Activated effector memory CD4-positive, alpha-beta T cell treated with Interleukin-2 at 50 U/mL for 16 hours (primary cell): ENCODE results near the gene ABLIM1.

Source experiments
- DNase-seq: peaks from one replicate; pipeline ENCODE4 v3.0.0-alpha.2; 2020

The ABLIM1 gene

DNA sequence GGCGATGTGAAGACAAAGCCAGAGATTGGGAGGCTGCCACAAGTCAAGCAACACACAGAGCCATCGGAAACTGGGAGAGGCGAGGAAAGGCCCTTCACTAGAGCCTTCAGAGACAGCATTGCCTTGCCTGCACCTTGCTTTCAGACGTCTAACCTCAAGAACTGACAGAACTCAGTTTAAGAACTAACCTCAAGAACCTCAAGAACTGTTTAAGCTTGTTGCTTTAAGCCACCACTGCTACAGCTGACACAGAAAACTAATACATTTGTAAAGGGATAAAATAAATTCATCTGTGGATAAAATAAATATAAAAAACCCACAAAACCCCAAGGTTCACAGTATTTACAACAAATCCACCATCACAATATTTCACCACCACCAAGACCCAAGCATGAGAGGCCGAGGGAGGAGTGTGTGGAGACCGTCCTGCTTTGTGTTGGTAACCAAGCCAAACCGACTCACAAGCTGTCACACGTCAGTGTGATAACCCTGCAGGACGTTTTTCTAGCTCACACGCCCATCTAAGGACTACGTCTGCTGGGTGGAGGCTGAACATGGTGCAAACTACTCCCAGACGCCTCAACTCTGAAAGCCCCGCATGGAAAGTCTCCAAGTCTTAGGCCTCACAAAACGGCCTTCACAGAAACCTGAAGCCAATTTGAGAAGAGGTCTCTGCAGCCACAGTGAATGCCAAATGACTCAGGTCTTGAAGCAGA lies 116.8 kb downstream of the ABLIM1 start:
- peak; percentile 56 for DNase-seq

- no peak for DNase-seq
Measured at GRCh38 chr10:114540236-114540635, 117.8 kb downstream of the ABLIM1 start.

DNA sequence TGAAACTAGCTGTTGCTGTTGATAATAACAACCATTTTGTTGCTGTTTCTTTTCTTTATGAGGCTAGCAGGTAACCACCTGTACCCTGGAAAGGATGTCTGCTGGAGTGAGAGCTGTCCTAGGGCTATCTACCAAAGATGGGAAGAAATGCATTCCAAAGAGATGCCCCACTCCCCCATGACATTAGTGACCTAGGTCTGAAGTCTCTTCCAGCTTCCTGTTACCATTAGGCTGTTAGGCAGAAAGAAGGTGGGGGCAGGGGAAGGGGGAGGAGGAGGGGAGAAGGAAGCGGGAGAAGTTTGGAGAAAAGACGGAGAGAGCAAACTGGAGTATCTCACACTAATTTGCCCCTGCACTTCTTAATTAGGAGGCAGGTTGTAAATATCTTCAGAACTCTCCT lies 118.5 kb downstream of the ABLIM1 start:
- DNase-seq: no peak

DNA sequence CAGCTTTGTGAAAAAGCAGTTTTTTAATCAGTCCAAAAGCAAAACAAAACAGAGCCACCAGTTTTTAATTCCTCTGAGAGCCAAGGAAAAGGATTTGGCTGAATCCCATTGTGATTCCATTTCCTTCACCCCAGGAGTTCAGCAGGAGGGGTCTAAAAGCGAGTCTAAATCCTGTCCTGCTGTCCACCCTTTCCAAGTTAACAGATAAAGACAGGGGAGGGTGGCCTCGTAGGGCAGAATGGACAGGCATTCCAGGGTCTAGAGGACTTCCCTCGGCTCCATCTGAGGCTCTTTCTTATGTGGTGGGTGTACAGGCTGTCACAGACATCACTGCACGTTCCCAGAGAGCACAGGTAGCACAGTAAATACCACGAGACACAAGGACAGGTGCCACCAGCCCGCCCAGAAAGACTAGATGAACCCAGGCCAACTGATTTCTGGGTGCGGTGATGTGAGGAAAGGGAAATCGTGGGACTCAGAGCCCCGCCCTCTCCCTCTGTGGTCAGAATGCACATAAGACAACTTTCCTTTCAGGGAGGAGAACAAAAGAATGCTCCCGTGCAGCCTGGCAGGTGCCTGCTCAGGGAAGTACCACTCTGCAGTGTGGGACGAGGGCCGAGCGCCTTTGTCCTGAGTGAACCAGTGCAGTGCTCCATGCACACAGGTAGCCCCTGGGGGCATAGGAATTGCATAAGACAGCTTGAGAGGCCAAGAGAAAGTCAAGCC lies 119.7 kb downstream of the ABLIM1 start:
- DNase-seq: peak; percentile 49

- DNase-seq: no peak
Measured at GRCh38 chr10:114537736-114538135, 120.3 kb downstream of the ABLIM1 start.

- DNase-seq: no peak
Measured at GRCh38 chr10:114534571-114534981, 123.5 kb downstream of the ABLIM1 start.

DNA sequence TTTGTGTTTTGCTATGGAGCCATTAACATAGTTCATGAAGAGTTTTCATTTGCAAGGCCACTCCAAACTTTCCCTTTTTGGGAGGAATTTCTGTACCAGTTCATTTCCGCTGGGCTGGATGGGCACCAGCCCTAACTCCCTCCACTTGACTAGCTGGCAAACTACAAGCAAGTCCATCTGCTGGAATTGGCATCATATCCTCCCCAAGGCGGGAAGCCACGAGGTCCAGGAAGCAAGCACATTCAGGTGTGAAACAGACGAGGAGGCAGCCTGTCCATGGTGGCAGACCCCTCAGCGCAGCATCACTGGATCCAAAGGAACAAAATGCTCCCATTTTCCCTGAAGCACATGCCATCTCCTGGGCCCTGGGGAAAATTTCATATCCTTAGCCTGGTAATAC lies 125.8 kb downstream of the ABLIM1 start:
- DNase-seq: no peak

DNA sequence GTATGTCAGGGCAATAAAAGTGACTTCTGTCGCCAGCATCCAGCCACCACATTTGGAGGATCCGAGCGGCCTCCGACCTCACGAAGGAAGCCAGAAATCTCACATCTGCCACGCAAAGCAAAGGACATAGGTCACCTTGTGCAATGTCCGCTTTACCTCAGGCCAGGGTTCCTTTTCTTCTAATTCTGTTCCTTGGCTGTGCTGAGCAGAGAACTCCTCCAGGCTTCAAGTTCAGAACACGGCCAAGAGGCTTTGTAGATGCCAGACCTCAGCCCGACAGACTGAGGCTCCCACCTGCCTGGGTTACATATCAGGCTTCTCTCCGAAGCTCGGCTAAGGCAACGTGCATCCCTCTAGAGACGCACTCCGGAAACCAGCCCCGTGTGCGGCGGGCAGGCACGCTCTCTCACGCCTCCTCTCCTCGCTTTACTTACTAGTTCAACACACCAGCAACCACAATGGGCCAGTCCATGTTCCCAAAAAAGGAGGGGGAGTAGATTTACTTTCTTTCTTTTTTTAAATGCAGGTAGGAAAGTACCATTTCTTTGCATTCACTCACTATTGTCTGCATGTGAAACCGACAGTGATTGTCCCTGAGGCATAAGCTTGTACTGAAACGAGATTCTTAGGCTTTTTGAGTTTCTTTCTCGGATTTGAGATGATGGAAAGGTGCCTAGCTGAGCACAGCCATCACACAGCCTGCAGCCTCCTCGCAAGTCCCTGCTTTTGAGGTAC lies 131.4 kb downstream of the ABLIM1 start:
- DNase-seq: peak; percentile 84

GRCh38 chr10:114526126-114526503 lies 132.0 kb downstream of the ABLIM1 start:
- DNase-seq: no peak

DNA sequence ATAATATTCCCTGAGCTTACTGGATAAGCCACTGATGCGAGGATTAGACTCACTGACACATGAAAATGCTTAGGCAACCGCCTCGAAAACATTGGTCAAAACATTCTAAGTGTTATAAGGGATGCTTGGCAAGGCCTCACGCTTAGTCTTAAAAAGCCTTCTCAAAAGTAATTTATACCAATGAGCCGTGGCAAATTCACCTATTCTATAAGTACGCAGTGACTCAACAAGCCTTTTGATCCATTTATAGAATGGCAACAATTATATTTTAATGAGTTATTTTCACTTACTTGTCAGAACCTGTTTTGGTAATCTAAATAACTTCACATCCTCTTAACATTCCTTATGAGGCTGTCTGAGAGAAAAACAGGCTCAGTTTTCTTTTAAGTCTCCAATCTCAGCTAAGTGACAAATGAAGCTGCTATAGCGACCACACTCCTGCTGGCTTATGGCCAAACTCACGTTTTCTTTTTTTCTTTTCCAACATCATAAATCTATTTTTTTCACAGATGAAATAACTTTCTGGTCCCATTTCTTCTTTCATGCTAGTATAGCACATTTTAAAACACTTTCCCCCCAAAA lies 132.6 kb downstream of the ABLIM1 start:
- DNase-seq: no peak

DNA sequence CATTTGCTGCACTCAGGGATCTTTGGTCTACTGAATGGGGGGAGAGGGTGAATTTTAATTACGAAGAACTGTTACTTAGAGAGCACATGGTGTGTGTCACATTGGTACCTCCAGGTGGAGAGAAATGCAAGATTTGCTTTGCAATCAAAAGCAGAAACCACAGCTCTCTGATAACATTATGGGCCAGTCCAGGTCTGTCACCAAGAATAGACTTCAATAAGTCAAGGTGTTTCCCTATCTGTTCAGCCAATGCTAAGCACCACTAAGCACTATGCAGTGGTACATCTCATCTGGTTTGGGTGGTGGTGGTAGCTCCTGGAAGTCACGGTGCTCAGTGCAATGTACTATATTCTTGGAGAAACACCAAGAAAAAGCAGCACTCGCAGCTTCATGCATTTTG lies 134.2 kb downstream of the ABLIM1 start:
- DNase-seq: no peak

GRCh38 chr10:114521255-114521654 lies 136.8 kb downstream of the ABLIM1 start:
- DNase-seq: no peak

DNA sequence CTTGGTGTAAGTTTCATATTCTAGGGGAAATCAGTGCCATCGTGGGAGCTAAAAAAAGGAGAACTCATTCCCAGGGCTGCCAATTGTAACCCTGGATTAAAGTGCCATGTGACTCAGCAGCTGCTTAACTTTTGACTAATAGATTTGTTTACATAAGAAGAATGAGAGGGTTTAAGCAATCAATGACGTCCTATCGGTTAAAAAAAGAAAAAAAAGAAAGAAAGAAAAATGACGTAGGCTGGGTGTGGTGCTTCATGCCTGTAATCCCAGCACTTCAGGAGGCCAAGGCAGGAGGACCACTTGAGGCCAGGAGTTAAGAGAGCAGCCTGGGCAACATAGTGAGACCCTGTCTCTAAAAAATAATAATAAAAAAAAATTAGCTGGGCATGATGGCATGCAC lies 137.6 kb downstream of the ABLIM1 start:
- no peak for DNase-seq

GRCh38 chr10:114519756-114520293 lies 138.2 kb downstream of the ABLIM1 start:
- no peak for DNase-seq

- DNase-seq: no peak
Measured at GRCh38 chr10:114519306-114519669, 138.8 kb downstream of the ABLIM1 start.

DNA sequence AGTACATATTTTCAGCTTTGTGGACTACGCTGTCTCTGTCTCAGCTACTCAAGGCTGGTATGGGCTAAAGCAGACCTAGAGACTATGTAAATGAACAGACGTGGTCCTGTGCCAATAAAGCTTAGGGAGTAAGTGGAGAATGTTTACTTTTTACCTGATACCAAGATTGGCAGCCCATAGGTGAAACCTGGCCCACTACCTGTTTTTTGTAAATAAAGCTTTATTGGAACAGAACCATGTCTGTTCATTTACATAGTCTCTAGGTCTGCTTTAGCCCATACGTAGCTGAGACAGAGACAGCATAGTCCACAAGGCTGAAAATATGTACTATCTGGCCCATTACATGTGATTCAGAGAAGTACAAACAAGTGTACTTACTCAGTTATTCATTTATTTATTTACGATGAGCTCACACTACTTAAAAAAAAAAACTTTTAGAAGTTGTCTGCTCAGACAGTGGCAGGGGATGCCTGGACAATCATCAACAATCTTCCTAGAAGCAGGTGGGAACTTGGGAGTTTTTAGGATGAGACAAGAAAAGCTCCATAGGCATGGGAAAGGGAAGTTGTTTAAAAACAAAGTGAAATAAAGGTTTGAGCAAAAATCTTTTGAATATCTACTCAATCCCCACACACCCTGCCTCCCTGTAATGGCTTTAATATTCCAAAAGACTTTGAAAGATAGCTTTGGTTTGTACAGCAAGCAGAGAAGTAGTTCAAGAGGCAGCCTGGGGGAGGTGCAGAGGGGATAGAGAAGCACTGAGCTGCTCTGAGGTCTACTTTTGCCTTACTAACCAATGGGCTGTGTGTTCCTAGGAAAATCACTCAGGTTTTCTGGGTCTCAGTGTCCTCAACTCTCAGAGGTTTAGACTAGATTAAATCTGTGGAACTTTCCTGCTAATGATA lies 139.4 kb downstream of the ABLIM1 start:
- no peak for DNase-seq

- no peak for DNase-seq
Measured at GRCh38 chr10:114517368-114518250, 140.5 kb downstream of the ABLIM1 start.

- DNase-seq: no peak
Measured at GRCh38 chr10:114516356-114516755, 141.7 kb downstream of the ABLIM1 start.

DNA sequence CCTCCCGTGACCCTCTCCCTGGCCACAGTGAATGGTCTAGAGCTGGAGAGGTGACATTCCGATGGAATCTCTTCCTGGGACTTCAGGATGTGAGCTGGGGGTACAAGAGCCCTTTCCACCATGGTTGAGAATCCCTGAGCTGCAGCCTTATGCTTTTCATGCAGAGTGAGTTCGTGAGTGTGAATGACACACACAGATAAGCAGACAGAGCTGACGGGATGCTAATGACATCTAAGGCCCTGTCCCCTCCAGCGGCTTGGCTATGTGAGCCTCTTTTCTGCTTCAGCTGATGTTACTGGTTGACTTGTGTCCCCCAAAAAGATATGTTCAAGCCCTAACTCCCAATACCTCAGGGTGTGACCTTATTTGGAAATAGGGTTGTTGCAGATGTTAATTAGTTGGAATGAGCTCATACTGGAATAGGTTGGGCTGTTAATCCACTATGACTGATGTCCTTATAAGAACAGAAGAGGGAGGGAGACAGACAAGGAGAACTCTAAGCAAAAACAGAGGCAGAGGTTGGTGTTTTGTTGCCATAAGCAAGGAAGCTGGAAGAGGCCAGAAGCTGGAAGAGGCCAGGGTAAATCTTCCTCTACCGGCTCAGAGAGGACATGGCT lies 142.7 kb downstream of the ABLIM1 start:
- DNase-seq: no peak

GRCh38 chr10:114513381-114513792 lies 144.7 kb downstream of the ABLIM1 start:
- DNase-seq: no peak

GRCh38 chr10:114511881-114512280 lies 146.2 kb downstream of the ABLIM1 start:
- no peak for DNase-seq
